NB4 (cell line): ENCODE measurements around the gene PLCB4.
"Not testable (repeated sequence)": the region's sequence is repeated elsewhere in the genome, so short reads cannot be mapped to it uniquely, and the experiment has no call there.

Experiments
- CTCF ChIP-seq: IDR thresholded peaks from one replicate; pipeline ENCODE4 v1.5.1; 2012; ENCODE audit warnings: low read depth, low read length
- POLR2A ChIP-seq: IDR thresholded peaks from 2 replicates; pipeline ENCODE4 v1.6.1; 2011; ENCODE audit warnings: mild to moderate bottlenecking; ENCODE audit not compliant: insufficient read length; ENCODE audit errors: extremely low read depth

DNA sequence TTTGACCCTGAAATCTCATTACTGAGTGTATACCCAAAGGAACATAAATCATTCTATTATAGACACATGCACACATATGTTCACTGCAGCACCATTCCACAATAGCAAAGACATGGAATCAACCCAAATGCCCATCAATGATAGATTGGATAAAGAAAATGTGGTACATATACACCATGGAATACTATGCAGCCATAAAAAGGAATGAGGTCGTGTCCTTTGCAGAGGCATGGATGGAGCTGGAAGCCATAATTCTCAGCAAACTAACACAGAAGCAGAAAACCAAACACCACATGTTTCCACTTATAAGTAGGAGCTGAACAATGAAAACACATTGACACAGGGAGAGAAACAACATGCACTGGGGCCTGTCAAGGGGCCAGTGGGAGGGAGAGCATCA, 21.0 kb upstream of the PLCB4 start:
- not testable (repeated sequence) for TF ChIP-seq CTCF, POLR2A
